GM21619 (cell line): ENCODE measurements around the gene PI4K2A.
A peak's percentile ranks its signal among the peaks of the same experiment; 100 is the strongest.

Source experiments
- ATAC-seq: cut with Tn5 transposase; IDR thresholded peaks from one replicate; pipeline ENCODE4 v1.9.1; 2021; ENCODE audit not compliant: unreplicated experiment

Gene PI4K2A

DNA sequence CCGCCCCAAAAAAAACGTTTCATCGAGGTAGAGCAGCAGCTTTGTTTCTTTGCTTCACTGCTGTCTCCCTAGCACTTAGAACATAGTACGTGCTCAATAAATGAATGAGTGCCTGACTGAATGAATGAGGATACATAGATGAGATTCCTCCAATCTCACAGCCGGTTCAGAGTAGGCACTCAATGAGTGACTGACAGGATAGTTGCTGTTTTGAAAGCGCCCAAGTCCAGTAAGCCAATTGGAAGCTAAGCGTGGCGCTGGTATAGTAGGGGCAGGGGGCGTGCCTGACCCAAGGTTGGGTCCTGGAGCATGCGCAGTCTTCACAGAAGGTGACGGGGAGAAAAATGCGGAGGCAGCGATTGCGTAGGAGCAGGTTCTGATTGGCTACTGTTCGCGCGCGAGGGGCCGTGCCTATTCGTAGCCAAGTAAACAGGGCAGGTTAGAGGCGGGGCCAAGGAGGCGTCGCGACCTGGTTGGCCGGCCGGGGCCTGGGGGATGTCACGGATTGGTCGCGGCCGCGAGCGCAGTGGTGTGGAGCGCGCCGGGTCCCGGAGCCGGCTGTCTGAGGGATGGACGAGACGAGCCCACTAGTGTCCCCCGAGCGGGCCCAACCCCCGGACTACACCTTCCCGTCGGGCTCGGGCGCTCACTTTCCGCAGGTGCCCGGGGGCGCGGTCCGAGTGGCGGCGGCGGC, at the start of gene PI4K2A:
PI4K2A (plus strand) TSS at position 498 of the 694 bp plus-strand sequence; CDS start at position 570, 72 bp downstream.
- peak; percentile 95 for ATAC-seq

DNA sequence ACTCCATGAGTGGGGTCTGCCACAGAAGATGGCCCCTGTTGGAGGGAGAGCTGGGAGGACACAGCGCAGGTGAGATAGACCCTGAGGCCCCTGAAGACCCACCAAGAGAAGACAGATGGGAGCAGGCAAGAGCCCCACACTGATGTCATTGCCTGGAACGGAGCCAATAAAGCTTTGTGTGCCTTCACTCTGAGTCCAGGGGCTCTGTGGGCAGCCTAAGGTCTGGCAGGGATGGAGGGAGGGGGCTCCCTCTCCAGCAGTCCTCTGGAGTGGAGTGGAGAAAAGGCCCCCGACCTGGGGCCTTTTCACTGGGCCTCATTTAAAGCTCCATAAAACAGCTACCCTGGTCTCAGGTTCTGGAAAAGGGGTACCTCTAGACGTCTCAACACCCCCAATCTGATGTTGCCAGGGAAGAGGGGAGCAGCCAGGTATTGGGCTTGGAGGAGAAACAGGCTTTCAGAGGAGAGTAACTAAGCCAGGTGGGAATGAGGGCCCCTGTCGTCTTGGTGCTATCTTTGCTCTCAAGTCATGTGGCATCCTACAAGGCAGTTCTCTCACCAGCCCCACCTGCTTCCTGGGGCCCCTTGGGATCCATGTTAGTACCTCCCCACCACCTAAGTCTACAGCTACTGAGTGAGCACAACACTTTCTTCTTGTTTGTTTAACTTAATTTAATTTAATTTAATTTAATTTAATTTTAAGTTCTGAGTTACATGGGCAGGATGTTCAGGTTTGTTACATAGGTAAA, 49.5 kb upstream of the PI4K2A start:
- ATAC-seq, result no peak

- ATAC-seq, result no peak
Measured at GRCh38 chr10:97593421-97593820, 47.0 kb upstream of the PI4K2A start.

- ATAC-seq, result no peak
Measured at GRCh38 chr10:97596101-97597082, 44.1 kb upstream of the PI4K2A start.

- no peak for ATAC-seq
Measured at GRCh38 chr10:97597778-97598177, 42.7 kb upstream of the PI4K2A start.

GRCh38 chr10:97598407-97599271, 41.8 kb upstream of the PI4K2A start:
- ATAC-seq, result no peak

DNA sequence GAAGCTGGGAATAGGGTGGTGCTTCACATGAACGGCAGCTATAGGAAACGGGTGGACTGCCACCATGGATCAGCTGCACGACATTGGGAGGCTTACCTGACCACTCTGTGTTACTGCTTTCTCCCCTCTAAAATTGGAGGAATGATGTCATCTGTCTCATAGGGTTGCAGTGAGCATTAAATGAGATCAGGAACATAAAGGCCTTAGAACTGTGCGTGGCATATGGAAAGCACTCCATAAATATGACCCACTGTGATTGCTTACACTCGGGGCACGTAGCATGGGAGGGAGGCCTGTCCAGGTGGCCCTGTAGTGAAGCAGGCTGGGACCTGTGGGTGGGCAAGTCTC, 41.2 kb upstream of the PI4K2A start:
- ATAC-seq, result no peak

DNA sequence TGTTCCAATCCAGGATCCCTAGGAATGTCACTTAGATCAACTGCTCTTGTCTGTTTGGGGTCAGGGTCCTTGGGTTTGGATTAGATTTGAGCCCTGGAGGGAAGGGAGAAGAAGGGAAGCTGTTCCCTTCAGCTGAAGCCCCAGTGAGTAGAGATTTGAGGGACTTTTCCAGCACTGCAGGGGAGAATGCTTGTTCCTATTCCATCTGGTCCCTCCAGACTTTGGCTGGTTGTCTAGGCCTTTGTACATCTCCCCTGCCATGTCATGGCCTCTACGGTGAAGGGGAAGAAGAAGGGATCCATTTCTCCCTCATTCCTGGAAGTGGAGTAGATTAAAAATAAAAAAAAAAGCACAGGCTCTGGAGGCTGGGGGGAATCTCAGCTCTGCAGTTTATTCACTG, 39.9 kb upstream of the PI4K2A start:
- no peak for ATAC-seq

DNA sequence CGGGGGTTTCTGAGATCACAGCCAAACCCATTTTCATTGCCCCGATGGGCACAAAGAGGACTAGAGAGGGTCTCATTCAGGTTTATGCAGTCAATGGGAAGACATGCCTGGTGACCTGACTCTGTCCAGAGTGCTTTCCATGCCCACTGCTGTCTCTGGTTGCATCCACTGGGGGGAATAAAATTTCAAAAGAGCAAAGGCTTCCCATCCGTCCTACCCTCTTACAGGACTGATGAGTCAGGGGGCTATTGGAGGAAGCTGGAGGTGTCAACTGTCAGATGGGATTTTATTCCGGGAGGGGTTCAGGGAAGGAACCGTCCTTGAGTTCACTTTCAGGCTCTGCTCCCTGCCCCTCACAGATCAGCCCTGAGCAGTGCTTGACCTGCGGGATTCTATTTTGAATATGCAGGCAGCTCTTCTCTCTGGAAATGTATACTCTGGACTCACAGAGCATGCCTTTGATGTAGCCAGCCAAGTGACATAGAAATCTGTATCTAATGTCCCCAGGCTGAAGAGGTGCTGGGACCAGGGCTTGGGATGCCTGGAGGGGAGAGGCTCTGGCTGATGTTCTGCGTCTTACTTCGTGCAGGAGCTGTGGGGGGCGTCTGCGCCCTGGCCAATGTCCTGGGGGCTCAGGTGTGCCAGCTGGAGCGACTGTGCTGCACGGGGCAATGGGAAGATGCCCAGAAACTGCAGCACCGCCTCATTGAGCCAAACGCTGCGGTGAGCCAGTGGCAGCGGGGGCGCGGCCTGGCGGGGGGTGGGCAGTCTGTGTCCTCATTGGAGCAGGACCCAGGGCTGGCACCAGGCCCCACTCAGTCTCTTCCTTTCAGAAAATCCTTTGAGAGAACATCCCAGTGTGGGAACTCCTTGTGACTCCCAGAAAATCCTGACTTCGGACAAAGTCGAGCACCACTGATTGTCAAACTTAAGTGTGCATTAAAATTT, 38.9 kb upstream of the PI4K2A start:
- ATAC-seq, result no peak

- ATAC-seq, result no peak
Measured at GRCh38 chr10:97607095-97607636, 33.3 kb upstream of the PI4K2A start.

GRCh38 chr10:97608991-97609561, 31.4 kb upstream of the PI4K2A start:
- ATAC-seq, result no peak

GRCh38 chr10:97611473-97611872, 29.0 kb upstream of the PI4K2A start:
- no peak for ATAC-seq

- no peak for ATAC-seq
Measured at GRCh38 chr10:97612386-97612785, 28.1 kb upstream of the PI4K2A start.

- no peak for ATAC-seq
Measured at GRCh38 chr10:97618285-97618684, 22.2 kb upstream of the PI4K2A start.

GRCh38 chr10:97618733-97619132, 21.7 kb upstream of the PI4K2A start:
- ATAC-seq, result no peak

DNA sequence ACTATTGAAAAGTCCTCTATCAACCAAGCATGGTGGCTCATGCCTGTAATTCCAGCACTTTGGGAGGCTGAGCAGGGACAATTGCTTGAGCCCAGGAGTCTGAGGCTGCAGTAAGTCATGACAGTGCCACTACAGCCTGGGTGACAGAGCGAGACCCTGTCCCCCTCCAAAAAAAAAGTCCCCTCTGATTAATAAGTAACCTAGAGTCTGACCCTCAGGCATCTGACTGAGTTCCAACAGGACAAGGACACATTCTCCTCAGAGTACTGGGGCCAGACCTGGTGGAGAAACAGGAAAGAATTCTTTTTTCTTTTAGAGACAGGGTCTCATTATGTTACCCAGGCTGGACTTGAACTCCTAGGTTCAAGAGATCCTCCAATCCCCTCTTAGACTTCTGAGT, 17.2 kb upstream of the PI4K2A start:
- no peak for ATAC-seq

DNA sequence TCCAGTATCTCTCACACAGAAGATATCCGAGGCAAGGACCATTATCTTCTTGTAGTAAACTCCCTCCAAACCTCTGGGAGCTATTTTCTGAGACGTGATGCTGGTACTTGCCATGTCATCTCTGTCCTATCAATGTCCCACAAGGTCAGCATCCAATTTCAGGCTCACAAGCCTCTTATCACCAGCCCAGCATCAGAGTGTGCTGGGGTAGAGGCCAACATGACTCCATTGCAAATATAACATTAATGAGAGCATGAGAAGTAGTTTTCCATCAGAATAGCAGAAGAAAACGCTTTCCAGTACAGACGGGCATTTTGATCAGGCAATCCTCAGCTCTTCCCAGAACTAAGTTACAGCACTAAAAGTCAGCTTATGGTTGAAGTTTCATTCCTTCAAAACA, 12.7 kb upstream of the PI4K2A start:
- no peak for ATAC-seq

DNA sequence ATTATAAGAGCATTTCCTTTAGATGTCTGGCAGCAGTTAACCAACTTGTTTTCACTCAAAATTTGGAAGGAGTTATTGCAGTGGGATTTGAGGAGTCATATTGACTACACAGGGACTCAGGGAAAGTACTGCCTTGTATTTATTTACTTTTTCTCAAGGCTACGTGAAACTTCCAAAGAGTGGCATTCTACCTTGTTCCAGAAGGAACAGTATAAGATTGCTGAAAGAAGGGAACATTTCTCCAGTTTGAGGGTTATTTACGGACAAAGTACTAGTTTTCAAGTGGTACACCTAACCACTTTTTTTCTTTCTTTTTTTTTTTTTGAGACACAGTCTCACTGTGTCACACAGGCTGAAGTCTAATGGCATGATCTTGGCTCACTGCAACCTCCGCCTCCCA, 12.2 kb upstream of the PI4K2A start:
- ATAC-seq, result no peak

GRCh38 chr10:97629289-97629688, 11.2 kb upstream of the PI4K2A start:
- ATAC-seq, result no peak
